ENCODE results near the gene DNAJC5. TPM values are rescaled to one million over a fixed set of nuclear protein-coding genes. Genes with fewer than 3 reads are reported as not detected.
"Not testable (repeated sequence)": the region's sequence is repeated elsewhere in the genome, so short reads cannot be mapped to it uniquely, and the experiment has no call there.

DNAJC5 gene
- total RNA-seq, 1 experiment from 2014 or later: 28.5 TPM

DNA sequence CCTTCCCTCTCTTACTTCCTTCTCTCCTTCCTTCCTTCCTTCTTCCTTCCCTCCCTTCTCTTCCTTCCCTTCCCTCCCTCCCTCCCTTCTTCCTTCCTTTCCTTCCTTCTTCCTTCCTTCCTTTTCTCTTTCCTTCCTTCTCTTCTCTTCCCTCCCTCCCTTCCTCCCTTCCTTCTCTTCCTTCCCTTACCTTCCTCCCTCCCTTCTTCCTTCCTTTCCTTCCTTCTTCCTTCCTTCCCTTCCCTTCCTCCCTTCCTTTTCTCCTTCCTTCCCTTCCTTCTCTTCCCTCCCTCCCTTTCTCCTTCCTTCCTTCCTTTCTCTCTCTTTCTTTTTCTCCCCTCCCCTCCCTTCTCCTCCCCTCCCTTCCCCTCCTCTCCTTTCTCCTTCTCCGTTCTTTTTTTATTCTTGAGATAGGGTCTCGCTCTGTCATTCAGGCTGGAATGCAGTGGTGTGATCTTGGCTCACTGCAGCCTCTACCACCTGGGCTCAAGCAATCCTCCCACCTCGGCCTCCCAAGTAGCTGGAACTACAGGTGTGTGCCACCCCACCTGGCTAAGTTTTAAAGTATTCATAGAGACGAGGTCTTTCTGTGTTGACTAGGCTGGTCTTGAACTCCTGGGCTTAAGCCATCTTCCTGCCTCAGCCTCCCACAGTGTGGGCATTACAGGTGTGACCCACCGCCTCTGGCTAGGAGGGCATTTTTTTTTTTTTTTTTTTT, 75.9 kb downstream of the DNAJC5 start:
- DNase-seq (ENCODE audit: low spot score): no peak
- Mint-ChIP-seq H3K27me3 (ENCODE audit: low read depth) (peaks cover 30% of the 10 kb centered on the region), H3K4me1 (peaks cover 12% of the 10 kb centered on the region), H3K4me3 (peak overlapping the region; percentile 14; the same call in 1 of the 2 replicates), H3K9me3 (no peaks in the 10 kb centered on the region; the same call in 1 of the 2 replicates), H3K27ac (no peak overlapping the region), H3K36me3 (peaks cover 31% of the 10 kb centered on the region)
- CTCF ChIA-PET: interaction anchor here (0.6 to 1.1 kb wide), 4 partner anchors 13 to 418 kb away, joined by 3 to 9 read pairs (median 3); no protein-coding TSS in a partner anchor
- no peak for ATAC-seq
- TF ChIP-seq, protein P1, sequence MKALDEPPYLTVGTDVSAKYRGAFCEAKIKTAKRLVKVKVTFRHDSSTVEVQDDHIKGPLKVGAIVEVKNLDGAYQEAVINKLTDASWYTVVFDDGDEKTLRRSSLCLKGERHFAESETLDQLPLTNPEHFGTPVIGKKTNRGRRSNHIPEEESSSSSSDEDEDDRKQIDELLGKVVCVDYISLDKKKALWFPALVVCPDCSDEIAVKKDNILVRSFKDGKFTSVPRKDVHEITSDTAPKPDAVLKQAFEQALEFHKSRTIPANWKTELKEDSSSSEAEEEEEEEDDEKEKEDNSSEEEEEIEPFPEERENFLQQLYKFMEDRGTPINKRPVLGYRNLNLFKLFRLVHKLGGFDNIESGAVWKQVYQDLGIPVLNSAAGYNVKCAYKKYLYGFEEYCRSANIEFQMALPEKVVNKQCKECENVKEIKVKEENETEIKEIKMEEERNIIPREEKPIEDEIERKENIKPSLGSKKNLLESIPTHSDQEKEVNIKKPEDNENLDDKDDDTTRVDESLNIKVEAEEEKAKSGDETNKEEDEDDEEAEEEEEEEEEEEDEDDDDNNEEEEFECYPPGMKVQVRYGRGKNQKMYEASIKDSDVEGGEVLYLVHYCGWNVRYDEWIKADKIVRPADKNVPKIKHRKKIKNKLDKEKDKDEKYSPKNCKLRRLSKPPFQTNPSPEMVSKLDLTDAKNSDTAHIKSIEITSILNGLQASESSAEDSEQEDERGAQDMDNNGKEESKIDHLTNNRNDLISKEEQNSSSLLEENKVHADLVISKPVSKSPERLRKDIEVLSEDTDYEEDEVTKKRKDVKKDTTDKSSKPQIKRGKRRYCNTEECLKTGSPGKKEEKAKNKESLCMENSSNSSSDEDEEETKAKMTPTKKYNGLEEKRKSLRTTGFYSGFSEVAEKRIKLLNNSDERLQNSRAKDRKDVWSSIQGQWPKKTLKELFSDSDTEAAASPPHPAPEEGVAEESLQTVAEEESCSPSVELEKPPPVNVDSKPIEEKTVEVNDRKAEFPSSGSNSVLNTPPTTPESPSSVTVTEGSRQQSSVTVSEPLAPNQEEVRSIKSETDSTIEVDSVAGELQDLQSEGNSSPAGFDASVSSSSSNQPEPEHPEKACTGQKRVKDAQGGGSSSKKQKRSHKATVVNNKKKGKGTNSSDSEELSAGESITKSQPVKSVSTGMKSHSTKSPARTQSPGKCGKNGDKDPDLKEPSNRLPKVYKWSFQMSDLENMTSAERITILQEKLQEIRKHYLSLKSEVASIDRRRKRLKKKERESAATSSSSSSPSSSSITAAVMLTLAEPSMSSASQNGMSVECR (CRISPR knock-in tag; IDR thresholded peaks at IDR 0.05; ENCODE audit: borderline replicate concordance): no peak
- TF ChIP-seq, protein P2, sequence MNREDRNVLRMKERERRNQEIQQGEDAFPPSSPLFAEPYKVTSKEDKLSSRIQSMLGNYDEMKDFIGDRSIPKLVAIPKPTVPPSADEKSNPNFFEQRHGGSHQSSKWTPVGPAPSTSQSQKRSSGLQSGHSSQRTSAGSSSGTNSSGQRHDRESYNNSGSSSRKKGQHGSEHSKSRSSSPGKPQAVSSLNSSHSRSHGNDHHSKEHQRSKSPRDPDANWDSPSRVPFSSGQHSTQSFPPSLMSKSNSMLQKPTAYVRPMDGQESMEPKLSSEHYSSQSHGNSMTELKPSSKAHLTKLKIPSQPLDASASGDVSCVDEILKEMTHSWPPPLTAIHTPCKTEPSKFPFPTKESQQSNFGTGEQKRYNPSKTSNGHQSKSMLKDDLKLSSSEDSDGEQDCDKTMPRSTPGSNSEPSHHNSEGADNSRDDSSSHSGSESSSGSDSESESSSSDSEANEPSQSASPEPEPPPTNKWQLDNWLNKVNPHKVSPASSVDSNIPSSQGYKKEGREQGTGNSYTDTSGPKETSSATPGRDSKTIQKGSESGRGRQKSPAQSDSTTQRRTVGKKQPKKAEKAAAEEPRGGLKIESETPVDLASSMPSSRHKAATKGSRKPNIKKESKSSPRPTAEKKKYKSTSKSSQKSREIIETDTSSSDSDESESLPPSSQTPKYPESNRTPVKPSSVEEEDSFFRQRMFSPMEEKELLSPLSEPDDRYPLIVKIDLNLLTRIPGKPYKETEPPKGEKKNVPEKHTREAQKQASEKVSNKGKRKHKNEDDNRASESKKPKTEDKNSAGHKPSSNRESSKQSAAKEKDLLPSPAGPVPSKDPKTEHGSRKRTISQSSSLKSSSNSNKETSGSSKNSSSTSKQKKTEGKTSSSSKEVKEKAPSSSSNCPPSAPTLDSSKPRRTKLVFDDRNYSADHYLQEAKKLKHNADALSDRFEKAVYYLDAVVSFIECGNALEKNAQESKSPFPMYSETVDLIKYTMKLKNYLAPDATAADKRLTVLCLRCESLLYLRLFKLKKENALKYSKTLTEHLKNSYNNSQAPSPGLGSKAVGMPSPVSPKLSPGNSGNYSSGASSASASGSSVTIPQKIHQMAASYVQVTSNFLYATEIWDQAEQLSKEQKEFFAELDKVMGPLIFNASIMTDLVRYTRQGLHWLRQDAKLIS (CRISPR knock-in tag; IDR thresholded peaks at IDR 0.05; ENCODE audit: borderline replicate concordance): no peak
- TF ChIP-seq OVOL2 (CRISPR knock-in tag; IDR thresholded peaks at IDR 0.05; ENCODE audit: borderline replicate concordance) (no peak), FOXK1 (CRISPR knock-in tag; IDR thresholded peaks at IDR 0.05) (no peak), FOXJ3 (CRISPR knock-in tag; IDR thresholded peaks at IDR 0.05; ENCODE audit: borderline replicate concordance) (no peak), ZNF232 (CRISPR knock-in tag; IDR thresholded peaks at IDR 0.05) (no peak), TEAD1 (CRISPR knock-in tag; IDR thresholded peaks at IDR 0.05) (no peak), TCF7 (CRISPR knock-in tag; IDR thresholded peaks at IDR 0.05; ENCODE audit: low read depth) (no peak)
- TF ChIP-seq, protein P3, sequence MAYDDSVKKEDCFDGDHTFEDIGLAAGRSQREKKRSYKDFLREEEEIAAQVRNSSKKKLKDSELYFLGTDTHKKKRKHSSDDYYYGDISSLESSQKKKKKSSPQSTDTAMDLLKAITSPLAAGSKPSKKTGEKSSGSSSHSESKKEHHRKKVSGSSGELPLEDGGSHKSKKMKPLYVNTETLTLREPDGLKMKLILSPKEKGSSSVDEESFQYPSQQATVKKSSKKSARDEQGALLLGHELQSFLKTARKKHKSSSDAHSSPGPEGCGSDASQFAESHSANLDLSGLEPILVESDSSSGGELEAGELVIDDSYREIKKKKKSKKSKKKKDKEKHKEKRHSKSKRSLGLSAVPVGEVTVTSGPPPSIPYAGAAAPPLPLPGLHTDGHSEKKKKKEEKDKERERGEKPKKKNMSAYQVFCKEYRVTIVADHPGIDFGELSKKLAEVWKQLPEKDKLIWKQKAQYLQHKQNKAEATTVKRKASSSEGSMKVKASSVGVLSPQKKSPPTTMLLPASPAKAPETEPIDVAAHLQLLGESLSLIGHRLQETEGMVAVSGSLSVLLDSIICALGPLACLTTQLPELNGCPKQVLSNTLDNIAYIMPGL (CRISPR knock-in tag; IDR thresholded peaks at IDR 0.05): no peak
- POLR2A ChIA-PET: no interaction called here

DNA sequence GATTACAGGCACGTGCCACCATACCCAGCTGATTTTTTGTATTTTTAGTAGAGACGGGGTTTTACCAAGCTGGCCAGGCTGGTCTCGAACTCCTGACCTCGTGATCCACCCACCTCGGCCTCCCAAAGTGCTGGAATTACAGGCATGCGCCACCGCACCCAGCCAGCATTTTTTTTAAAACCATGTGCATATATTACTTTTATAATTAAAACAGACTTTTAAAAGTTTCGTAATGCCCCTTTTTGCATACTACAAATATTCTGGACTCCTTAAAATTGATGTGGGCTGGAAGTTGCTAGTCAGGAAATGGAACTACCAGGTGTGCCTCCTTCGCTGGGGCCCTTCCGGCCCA, 77.0 kb downstream of the DNAJC5 start:
- Mint-ChIP-seq H3K27me3 (ENCODE audit: low read depth) (peaks cover 27% of the 10 kb centered on the region), H3K4me3 (peak overlapping the region; percentile 8; the same call in 1 of the 2 replicates), H3K36me3 (peaks cover 20% of the 10 kb centered on the region), H3K4me1 (peaks cover 12% of the 10 kb centered on the region)
- H3K27ac Mint-ChIP-seq; POLR2A ChIA-PET; ATAC-seq; DNase-seq (ENCODE audit: low spot score); H3K9me3 Mint-ChIP-seq: not testable (repeated sequence)
- CTCF ChIA-PET: interaction anchor here (0.7 to 1.1 kb wide), 3 partner anchors 9 to 394 kb away, joined by 3 to 9 read pairs (median 5); partner anchors contain the start of gene PRPF6
